Measurements from ENCODE around the gene USP6NL. TPM values are rescaled to one million over a fixed set of nuclear protein-coding genes. Genes with fewer than 3 reads are reported as not detected.

USP6NL gene
- polyA plus RNA-seq, 1 donor (not counting 4 experiments of a cell fraction or from before 2014, with no cell fraction given), result 8.7 TPM

GRCh38 chr10:11429439-11430052 is 181.9 kb downstream of the USP6NL start:
- Histone ChIP-seq H3K27me3 (ENCODE audit: control insufficient read depth, extremely low read depth, insufficient read depth, low read length) (no peaks in the 10 kb centered on the region), H3K4me2 (ENCODE audit: control insufficient read depth, extremely low read depth, insufficient read depth, low read depth, low read length) (no peak overlapping the region), H3K9me1 (ENCODE audit: control insufficient read depth, extremely low read depth, insufficient read depth, low read length) (no peaks in the 10 kb centered on the region), H3K4me3 (ENCODE audit: control insufficient read depth in 2 of 3, extremely low read depth in 1 of 3, insufficient read depth in 2 of 3, low read depth in 1 of 3, low read length in 3 of 3) (no peak overlapping the region), H3K4me1 (ENCODE audit: control insufficient read depth, extremely low read depth, insufficient read depth, low read length) (no peaks in the 10 kb centered on the region), H3K9me3 (ENCODE audit: control insufficient read depth, low read depth, low read length) (peaks cover 5% of the 10 kb centered on the region), H4K20me1 (ENCODE audit: control insufficient read depth, extremely low read depth, insufficient read depth, low read length) (no peaks in the 10 kb centered on the region), H2AFZ (ENCODE audit: control insufficient read depth, low read length) (no peak overlapping the region), H3K79me2 (ENCODE audit: control insufficient read depth, insufficient read depth, low read length) (no peaks in the 10 kb centered on the region), H3K9ac (ENCODE audit: control insufficient read depth, extremely low read depth, insufficient read depth, low read length) (no peak overlapping the region), H3K36me3 (ENCODE audit: control insufficient read depth in 2 of 2, extremely low read depth in 1 of 2, insufficient read depth in 2 of 2, low read length in 2 of 2) (no peaks in the 10 kb centered on the region), H3K27ac (ENCODE audit: control insufficient read depth, insufficient read depth, low read length) (no peak overlapping the region)
- DNase-seq (ENCODE audit: low read depth, low spot score) (no peak), FAIRE-seq (no peak)
- TF ChIP-seq CTCF (optimal IDR thresholded peaks at IDR 0.05 in 1 of 3, IDR thresholded peaks at IDR 0.05 in 1 of 3, conservative IDR thresholded peaks at IDR 0.05 in 1 of 3; ENCODE audit: extremely low read depth in 1 of 3, insufficient read depth in 2 of 3, low read length in 3 of 3) (no peak), EZH2 (IDR thresholded peaks at IDR 0.05; ENCODE audit: low read length) (no peak)
- dilution Hi-C loops (cut with MboI; ENCODE audit: extremely low pct_ligation_motif_present, low sequenced_read_pairs), result no loop called here

DNA sequence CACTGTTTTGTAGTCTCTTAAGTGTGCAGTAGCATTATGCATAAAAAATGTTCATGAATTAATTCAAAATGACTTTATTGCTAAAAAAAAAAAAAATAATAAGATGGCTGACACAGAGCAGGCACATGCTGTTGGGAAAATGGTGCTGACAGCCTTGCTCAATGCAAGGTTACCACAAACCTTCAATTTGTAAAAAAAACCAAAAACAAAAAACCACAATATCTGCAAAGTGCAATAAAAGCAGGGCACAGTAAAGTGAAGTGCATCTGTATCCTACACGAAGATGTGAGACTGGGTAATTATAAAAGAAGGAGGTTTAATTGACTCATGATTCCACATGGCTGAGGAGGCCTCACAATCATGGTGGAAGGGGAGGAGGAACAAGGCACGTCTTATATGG is 185.8 kb downstream of the USP6NL start:
- dilution Hi-C loops (cut with MboI; ENCODE audit: extremely low pct_ligation_motif_present, low sequenced_read_pairs), result no loop called here
- no peak overlapping the region for H3K27ac ChIP-seq (ENCODE audit: control insufficient read depth, insufficient read depth, low read length)
- FAIRE-seq (no peak), DNase-seq (ENCODE audit: low read depth, low spot score) (no peak)
- no peaks in the 10 kb centered on the region for H3K79me2 ChIP-seq (ENCODE audit: control insufficient read depth, insufficient read depth, low read length)
- peaks cover 5% of the 10 kb centered on the region for H3K9me3 ChIP-seq (ENCODE audit: control insufficient read depth, low read depth, low read length)
- H3K4me3 ChIP-seq (ENCODE audit: control insufficient read depth in 2 of 3, extremely low read depth in 1 of 3, insufficient read depth in 2 of 3, low read depth in 1 of 3, low read length in 3 of 3), result no peak overlapping the region
- H3K36me3 ChIP-seq (ENCODE audit: control insufficient read depth in 2 of 2, extremely low read depth in 1 of 2, insufficient read depth in 2 of 2, low read length in 2 of 2), result no peaks in the 10 kb centered on the region
- no peak overlapping the region for H3K4me2 ChIP-seq (ENCODE audit: control insufficient read depth, extremely low read depth, insufficient read depth, low read depth, low read length)
- no peak overlapping the region for H3K9ac ChIP-seq (ENCODE audit: control insufficient read depth, extremely low read depth, insufficient read depth, low read length)
- no peaks in the 10 kb centered on the region for H4K20me1 ChIP-seq (ENCODE audit: control insufficient read depth, extremely low read depth, insufficient read depth, low read length)
- no peak overlapping the region for H2AFZ ChIP-seq (ENCODE audit: control insufficient read depth, low read length)
- H3K27me3 ChIP-seq (ENCODE audit: control insufficient read depth, extremely low read depth, insufficient read depth, low read length), result no peaks in the 10 kb centered on the region
- no peaks in the 10 kb centered on the region for H3K9me1 ChIP-seq (ENCODE audit: control insufficient read depth, extremely low read depth, insufficient read depth, low read length)
- H3K4me1 ChIP-seq (ENCODE audit: control insufficient read depth, extremely low read depth, insufficient read depth, low read length), result no peaks in the 10 kb centered on the region
- TF ChIP-seq CTCF (optimal IDR thresholded peaks at IDR 0.05 in 1 of 3, IDR thresholded peaks at IDR 0.05 in 1 of 3, conservative IDR thresholded peaks at IDR 0.05 in 1 of 3; ENCODE audit: extremely low read depth in 1 of 3, insufficient read depth in 2 of 3, low read length in 3 of 3) (no peak), EZH2 (IDR thresholded peaks at IDR 0.05; ENCODE audit: low read length) (no peak)
